HCT116 (cell line): ENCODE results near the gene TMEM169. TPM values are rescaled to one million over a fixed set of nuclear protein-coding genes. Genes with fewer than 3 reads are reported as not detected.

Experiments
- ATAC-seq: fragments of 200-7000 bp; cut with Tn5 transposase; 2 replicates; pipeline ENCODE4 v1.9.1; 2020; ENCODE audit warnings: mild to moderate bottlenecking, moderate library complexity
- BruUV-seq: library from RNA; stranded (reverse); fragments of 400-500 nt; replicated peaks from 2 replicates; lab custom pipeline; 2021; lab: Mats Ljungman, UMichigan
- CTCF ChIA-PET: fragments of 300-600 bp; sonication (Branson Sonifier 250); formaldehyde crosslinking; loops from one replicate; lab custom pipeline; 2021; ENCODE audit warnings: antibody characterized with exemption; lab: Charles Lee
- POLR2A ChIA-PET: fragments of 300-600, 350-600 bp; sonication (Branson Sonifier 250); formaldehyde crosslinking; loops from one replicate; lab custom pipeline; 2021; ENCODE audit warnings: antibody characterized with exemption; lab: Charles Lee
- RAD21 ChIA-PET, 2 experiments: fragments of 300-600 bp; sonication (Branson Sonifier 250); formaldehyde crosslinking; loops; one replicate each; lab custom pipeline; 2023; ENCODE audit warnings: low total read pairs in 2 of 2; ENCODE audit not compliant: uncharacterized antibody in 2 of 2, unreplicated experiment in 2 of 2, low non-redundant PET in 1 of 2; lab: Charles Lee
- DNase-seq: peaks from one replicate; pipeline ENCODE4 v3.0.0-alpha.2; 2010; ENCODE audit warnings: low read depth, low spot score
- H2AFZ ChIP-seq: fragments of 200-600 bp; shearing (Covaris generic), sonication (generic); 2 replicates; pipeline ENCODE4 v1.6.1; 2017; ENCODE audit warnings: low read depth, mixed run types, mixed read lengths, antibody characterized with exemption, low read length; ENCODE audit not compliant: poor library complexity, severe bottlenecking
- H3K27ac ChIP-seq: 2 replicates; pipeline ENCODE4 v1.5.1; 2012; ENCODE audit warnings: low read depth, low read length
- H3K27me3 ChIP-seq: fragments of 200-600 bp; sonication (generic); 2 replicates; pipeline ENCODE4 v1.6.1; 2016; ENCODE audit warnings: mixed run types, low read length, mixed read lengths; ENCODE audit not compliant: insufficient read depth
- H3K36me3 ChIP-seq, 2 experiments: fragments of 200-500 bp in 1 of 2; fragments of 200-600 bp in 1 of 2; sonication (Bioruptor generic) in 1 of 2; sonication (generic) in 1 of 2; 2 replicates each; pipeline versions ENCODE4 v1.5.1 to v1.6.1; 2014 to 2016; ENCODE audit warnings: low read length in 2 of 2, inconsistent platforms in 1 of 2, mixed read lengths in 1 of 2, mixed run types in 1 of 2; ENCODE audit not compliant: insufficient read depth in 2 of 2, control insufficient read depth in 1 of 2
- H3K4me1 ChIP-seq, 2 experiments: fragments of 200-600 bp in 1 of 2; sonication (generic) in 1 of 2; 2 replicates each; pipeline versions ENCODE4 v1.5.1 to v1.6.1; 2012 to 2017; ENCODE audit warnings: low read length in 2 of 2, inconsistent platforms in 1 of 2, mild to moderate bottlenecking in 1 of 2, mixed read lengths in 1 of 2, mixed run types in 1 of 2, moderate library complexity in 1 of 2; ENCODE audit not compliant: insufficient read depth in 2 of 2, control insufficient read depth in 1 of 2
- H3K4me2 ChIP-seq: fragments of 200-600 bp; sonication (generic); 2 replicates; pipeline ENCODE4 v1.6.1; 2017; ENCODE audit warnings: mixed run types, low read length, mixed read lengths
- H3K4me3 ChIP-seq, 2 experiments: fragments of 200-600 bp in 1 of 2; sonication (generic) in 1 of 2; replicated peaks in 1 of 2; 2 replicates each; pipeline ENCODE4 v1.5.1; 2011 to 2016; ENCODE audit warnings: low read length in 2 of 2, control low read depth in 1 of 2, low read depth in 1 of 2, mild to moderate bottlenecking in 1 of 2, mixed read lengths in 1 of 2, mixed run types in 1 of 2
- H3K79me2 ChIP-seq: fragments of 200-600 bp; sonication (generic); 2 replicates; pipeline ENCODE4 v1.6.1; 2017; ENCODE audit warnings: mild to moderate bottlenecking, mixed run types, low read length, moderate library complexity, mixed read lengths; ENCODE audit not compliant: insufficient read depth
- H3K9ac ChIP-seq: fragments of 200-600 bp; sonication (generic); 2 replicates; pipeline ENCODE4 v1.6.1; 2016; ENCODE audit warnings: low read length, mixed read lengths
- H3K9me2 ChIP-seq: fragments of 200-600 bp; sonication (generic), shearing (Covaris generic); 2 replicates; pipeline ENCODE4 v1.6.1; 2017; ENCODE audit warnings: mixed run types, mild to moderate bottlenecking, moderate library complexity; ENCODE audit not compliant: insufficient read depth
- H3K9me3 ChIP-seq, 2 experiments: fragments of 200-500 bp in 1 of 2; fragments of 200-600 bp in 1 of 2; sonication (Bioruptor generic) in 1 of 2; sonication (generic) in 1 of 2; 2 replicates each; pipeline ENCODE4 v1.6.1; 2014 to 2017; ENCODE audit warnings: low read length in 2 of 2, mixed read lengths in 2 of 2, inconsistent platforms in 1 of 2, low read depth in 1 of 2, mild to moderate bottlenecking in 1 of 2, mixed run types in 1 of 2, moderate library complexity in 1 of 2; ENCODE audit not compliant: control insufficient read depth in 1 of 2, insufficient read depth in 1 of 2
- H4K20me1 ChIP-seq: fragments of 200-600 bp; sonication (generic), shearing (Covaris generic); 2 replicates; pipeline ENCODE4 v1.6.1; 2017; ENCODE audit warnings: mixed run types, mild to moderate bottlenecking, moderate library complexity; ENCODE audit not compliant: insufficient read depth
- POLR2A ChIP-seq: IDR thresholded peaks from 2 replicates; pipeline ENCODE4 v1.7.0; 2011; ENCODE audit warnings: borderline replicate concordance; ENCODE audit not compliant: insufficient read depth, insufficient read length; ENCODE audit errors: extremely low read depth
- RAD21 ChIP-seq: IDR thresholded peaks from 2 replicates; pipeline ENCODE4 v1.6.1; 2012; ENCODE audit warnings: low read depth, mild to moderate bottlenecking
- SIN3A ChIP-seq: IDR thresholded peaks from 2 replicates; pipeline ENCODE4 v1.6.1; 2012; ENCODE audit warnings: low read depth
- SRF ChIP-seq: IDR thresholded peaks from 2 replicates; pipeline ENCODE4 v1.6.1; 2012; ENCODE audit warnings: low read depth
- TCF7L2 ChIP-seq: IDR thresholded peaks from 2 replicates; pipeline ENCODE4 v1.7.0; 2011; ENCODE audit warnings: borderline replicate concordance, inconsistent platforms; ENCODE audit not compliant: insufficient read depth, insufficient read length; ENCODE audit errors: extremely low read depth
- YY1 ChIP-seq: IDR thresholded peaks from 2 replicates; pipeline ENCODE4 v1.6.1; 2011; ENCODE audit warnings: low read length, low read depth, moderate library complexity, mild to moderate bottlenecking; ENCODE audit not compliant: insufficient replicate concordance; ENCODE audit errors: extremely low read depth
- ZFX ChIP-seq: fragments of 450-650 bp; IDR thresholded peaks from 2 replicates; pipeline ENCODE4 v1.6.1; 2017
- intact Hi-C: fragments of 100-400 bp; cut with micrococcal nuclease; formaldehyde crosslinking; loops from 2 replicates; pipeline ENCODE4 v1.10.0; 2022
- total RNA-seq: library from RNA; stranded (reverse); gene quantifications from one replicate; pipeline ENCODE4 v1.2.1, GENCODE V29; 2021; ENCODE audit not compliant: unreplicated experiment
- TF ChIP-seq, protein P1 (sequence below): IDR thresholded peaks from 2 replicates; pipeline ENCODE4 v1.6.1; 2012
- TF ChIP-seq, protein P2 (sequence below): IDR thresholded peaks from 2 replicates; pipeline ENCODE4 v1.6.1; 2012; ENCODE audit warnings: low read depth

Gene TMEM169
- total RNA-seq, 1 experiment from 2014 or later, result 0.42 TPM

DNA sequence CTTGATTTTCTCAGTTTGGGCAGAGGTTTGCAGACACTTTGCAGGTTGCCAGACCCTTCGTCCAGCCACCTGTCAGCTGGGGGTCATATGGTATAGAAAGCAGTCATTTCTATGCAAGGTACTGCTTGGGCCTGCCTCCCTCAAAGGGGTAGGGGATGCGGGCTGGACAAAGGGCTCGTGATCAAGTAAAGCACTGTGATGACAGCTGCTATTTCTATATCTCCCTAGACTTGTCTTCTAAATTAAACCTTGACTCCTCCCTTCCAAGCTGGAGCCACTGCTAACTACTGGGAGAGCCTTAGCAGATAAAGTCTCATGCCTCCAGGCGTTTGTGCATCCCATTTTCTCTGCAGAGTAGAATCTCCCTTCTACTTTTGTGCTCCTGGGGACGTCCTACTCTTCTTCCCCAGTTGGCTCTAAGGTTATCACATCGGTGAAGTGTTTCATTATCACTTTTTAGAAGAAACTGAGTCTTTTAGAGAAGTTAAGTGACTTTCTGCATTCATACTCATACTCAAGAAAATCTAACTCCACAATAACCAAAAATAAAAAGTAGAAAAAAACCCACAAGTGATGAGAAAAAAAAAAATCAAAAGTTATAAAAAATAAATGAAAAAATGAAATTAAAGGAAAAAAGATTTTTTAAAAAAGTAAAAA lies 26.7 kb downstream of the TMEM169 start:
- TSS peak; percentile 100 for BruUV-seq
- intact Hi-C loops, result no loop called here
- H3K36me3 ChIP-seq, result peaks cover 15 to 30% of the 10 kb centered on the region in 2 experiments; a peak in 3 of 4 replicates
- peaks cover 7% of the 10 kb centered on the region; the same call in 1 of the 2 replicates for H4K20me1 ChIP-seq
- TF ChIP-seq YY1 (no peak), SIN3A (no peak), SRF (no peak), TCF7L2 (no peak), ZFX (no peak), POLR2A (no peak), RAD21 (no peak)
- TF ChIP-seq, protein P1, sequence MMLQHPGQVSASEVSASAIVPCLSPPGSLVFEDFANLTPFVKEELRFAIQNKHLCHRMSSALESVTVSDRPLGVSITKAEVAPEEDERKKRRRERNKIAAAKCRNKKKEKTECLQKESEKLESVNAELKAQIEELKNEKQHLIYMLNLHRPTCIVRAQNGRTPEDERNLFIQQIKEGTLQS, result no peak
- TF ChIP-seq, protein P2, sequence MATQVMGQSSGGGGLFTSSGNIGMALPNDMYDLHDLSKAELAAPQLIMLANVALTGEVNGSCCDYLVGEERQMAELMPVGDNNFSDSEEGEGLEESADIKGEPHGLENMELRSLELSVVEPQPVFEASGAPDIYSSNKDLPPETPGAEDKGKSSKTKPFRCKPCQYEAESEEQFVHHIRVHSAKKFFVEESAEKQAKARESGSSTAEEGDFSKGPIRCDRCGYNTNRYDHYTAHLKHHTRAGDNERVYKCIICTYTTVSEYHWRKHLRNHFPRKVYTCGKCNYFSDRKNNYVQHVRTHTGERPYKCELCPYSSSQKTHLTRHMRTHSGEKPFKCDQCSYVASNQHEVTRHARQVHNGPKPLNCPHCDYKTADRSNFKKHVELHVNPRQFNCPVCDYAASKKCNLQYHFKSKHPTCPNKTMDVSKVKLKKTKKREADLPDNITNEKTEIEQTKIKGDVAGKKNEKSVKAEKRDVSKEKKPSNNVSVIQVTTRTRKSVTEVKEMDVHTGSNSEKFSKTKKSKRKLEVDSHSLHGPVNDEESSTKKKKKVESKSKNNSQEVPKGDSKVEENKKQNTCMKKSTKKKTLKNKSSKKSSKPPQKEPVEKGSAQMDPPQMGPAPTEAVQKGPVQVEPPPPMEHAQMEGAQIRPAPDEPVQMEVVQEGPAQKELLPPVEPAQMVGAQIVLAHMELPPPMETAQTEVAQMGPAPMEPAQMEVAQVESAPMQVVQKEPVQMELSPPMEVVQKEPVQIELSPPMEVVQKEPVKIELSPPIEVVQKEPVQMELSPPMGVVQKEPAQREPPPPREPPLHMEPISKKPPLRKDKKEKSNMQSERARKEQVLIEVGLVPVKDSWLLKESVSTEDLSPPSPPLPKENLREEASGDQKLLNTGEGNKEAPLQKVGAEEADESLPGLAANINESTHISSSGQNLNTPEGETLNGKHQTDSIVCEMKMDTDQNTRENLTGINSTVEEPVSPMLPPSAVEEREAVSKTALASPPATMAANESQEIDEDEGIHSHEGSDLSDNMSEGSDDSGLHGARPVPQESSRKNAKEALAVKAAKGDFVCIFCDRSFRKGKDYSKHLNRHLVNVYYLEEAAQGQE, result no peak
- peak overlapping the region; percentile 63; the same call in 1 of the 2 replicates for H3K27ac ChIP-seq
- ChIA-PET POLR2A (interaction anchor here (0.9 to 1.0 kb wide), 3 partner anchors 13 to 390 kb away, joined by 3 to 6 read pairs (median 3); partner anchors contain the start of genes PECR, RPL37A and TMEM169), RAD21 (no interaction called here), CTCF (interaction anchor here (0.7 to 1.2 kb wide), 3 partner anchors 24 to 75 kb away, joined by 3 to 4 read pairs (median 4); partner anchors contain the start of gene PECR)
- H3K9ac ChIP-seq, result peak overlapping the region; percentile 70
- H3K4me2 ChIP-seq, result peak overlapping the region; percentile 83
- no peaks in the 10 kb centered on the region for H3K27me3 ChIP-seq
- DNase-seq, result no peak
- H3K4me1 ChIP-seq, result peaks cover 5 to 18% of the 10 kb centered on the region in 2 experiments; a peak in 3 of 4 replicates
- ATAC-seq, result no peak
- H3K9me2 ChIP-seq, result no peaks in the 10 kb centered on the region
- H3K4me3 ChIP-seq, result peak overlapping the region; percentile 52 to 77
- no peak overlapping the region for H2AFZ ChIP-seq
- peaks cover 43% of the 10 kb centered on the region for H3K79me2 ChIP-seq
- H3K9me3 ChIP-seq, result no peaks in the 10 kb centered on the region
